HTR-8/SVneo (cell line): Measurements from ENCODE around the gene DDX5.
A peak's percentile ranks its signal among the peaks of the same experiment; 100 is the strongest.

Source experiments
- DNase-seq: peaks from one replicate; pipeline ENCODE4 v3.0.0; 2011; ENCODE audit warnings: low spot score, mixed read lengths; ENCODE audit not compliant: insufficient read length
- FAIRE-seq: peaks from 2 replicates; lab custom pipeline; 2011; peaks lifted over from hg19 to GRCh38; lab: Jason Lieb, UNC

Gene DDX5

DNA sequence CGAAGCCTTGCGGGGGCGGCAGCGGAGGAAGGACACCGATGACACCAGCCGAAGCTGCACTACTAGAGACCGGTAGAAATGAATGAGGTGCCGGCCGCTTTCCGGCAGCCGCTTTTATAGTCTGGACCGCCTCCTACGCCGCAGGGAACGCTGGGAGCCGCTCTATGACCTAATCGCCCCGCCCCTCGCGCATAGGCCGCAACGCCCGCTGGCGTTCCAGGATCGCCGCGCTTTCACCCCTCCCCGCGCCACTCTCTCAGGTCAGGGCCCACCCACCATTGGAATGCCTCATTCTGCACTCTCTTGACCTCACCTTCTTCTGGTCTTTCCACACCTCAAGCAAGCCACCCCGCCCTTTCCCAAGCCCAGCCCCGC, at the start of gene DDX5:
DDX5 (minus strand) TSS at position 89 of the 375 bp plus-strand sequence. CDS start 170 bp downstream, outside the sequence.
- FAIRE-seq (peak; percentile 80), DNase-seq (peak; percentile 94)

DNA sequence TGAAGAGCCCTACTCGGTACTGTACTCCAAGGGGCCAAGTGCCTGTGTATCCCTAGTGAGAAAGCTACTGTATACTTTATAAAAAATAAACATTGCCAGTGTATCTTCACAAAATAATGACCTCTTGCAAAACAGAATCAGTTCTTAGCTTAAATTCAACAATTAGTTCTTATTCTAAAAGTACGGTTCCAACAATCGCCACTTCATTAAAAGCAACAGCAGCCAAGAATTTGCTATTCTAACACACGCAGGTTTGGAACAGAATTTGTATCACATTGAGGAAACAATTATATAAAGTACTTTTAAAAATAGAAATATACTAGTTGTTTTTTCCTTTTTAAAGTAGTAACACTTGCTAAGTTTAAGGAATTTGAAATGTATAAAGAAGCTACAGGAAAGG, 49.2 kb upstream of the DDX5 start:
- FAIRE-seq (no peak), DNase-seq (no peak)

DNA sequence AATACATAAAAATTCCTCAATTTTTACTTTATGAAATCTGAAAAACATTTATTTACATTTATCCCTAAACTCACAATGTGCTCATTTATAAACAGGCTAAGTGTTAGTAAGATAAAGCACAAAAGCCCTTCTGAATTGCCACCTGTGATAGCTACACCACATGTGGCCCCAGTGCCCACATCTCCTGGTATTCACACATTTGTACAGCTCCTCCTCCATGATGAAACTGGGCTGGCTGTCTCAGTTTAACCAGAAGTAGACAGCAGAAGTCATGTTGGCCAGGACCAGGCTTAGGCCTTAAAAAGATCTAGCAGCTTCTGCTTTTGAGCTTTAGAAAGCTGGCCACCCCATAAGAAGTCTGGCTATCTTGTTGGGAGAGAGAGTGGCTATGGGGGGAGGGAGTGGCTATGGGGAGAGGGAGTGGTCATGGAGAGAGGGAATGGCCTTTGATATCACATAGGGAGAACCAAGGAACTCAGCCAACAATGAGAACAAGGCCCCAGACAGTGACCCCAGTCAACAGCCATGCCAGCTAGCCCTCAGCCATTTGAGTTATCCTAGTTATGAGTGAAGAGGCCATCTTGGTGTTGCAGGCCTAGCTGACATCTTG, 48.0 kb upstream of the DDX5 start:
- DNase-seq (no peak), FAIRE-seq (peak; percentile 52)

DNA sequence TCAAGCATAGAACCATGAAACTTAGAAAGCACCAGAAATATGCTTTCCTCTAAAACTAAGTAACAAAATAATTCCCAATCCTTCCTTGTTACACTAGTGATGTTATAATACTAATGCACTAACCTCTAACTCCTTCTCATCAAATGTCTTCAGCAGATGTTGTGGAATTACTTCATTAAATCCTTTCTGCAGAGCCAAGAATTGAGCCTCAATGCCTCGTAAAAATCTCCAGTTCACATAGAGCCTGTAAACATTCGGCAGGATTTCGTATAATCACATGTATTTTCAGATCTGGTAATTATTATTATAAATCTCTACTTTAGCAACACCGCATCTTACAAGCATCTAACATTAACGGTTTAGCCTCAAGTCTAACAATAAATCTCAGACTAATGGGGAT, 45.4 kb upstream of the DDX5 start:
- FAIRE-seq (no peak), DNase-seq (no peak)

DNA sequence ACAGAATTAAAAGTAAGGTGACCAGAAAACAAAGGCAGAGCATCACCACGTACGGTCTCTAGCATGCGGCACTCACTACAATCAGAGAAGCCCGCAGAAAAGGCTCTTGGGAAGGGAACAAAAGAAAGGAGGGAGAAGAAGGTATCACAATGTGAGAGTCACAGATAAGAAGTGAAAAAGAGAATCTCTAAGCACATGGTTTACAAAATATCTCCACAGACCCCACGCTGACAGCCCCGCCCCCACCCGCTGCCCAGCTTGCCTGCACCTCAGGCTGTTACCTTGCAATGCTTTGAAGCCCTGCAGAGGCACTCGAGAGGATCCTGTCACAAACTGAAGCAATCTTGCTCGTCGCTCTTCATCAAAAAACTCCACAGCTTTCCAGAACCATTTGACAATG, 41.2 kb upstream of the DDX5 start:
- FAIRE-seq: no peak
- DNase-seq: no peak

DNA sequence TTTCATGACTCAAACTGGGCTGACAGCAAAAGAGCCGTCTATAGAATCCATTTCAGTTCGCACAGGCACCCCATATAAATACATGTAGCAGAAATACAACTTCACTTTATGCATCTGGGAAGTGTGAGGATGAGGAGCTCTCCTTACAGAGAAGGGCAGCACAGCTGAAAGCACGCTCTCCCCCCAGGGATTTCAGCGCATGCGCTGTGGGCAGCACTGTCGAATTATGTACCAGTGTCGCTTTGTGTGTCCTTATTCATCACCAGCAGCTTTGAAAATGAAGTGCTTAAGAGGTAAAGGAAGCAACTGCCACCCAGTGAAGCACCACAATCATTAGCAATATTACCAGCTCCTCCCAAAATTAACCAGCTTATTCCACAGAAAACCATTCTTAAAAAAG, 40.6 kb upstream of the DDX5 start:
- FAIRE-seq: no peak
- no peak for DNase-seq

DNA sequence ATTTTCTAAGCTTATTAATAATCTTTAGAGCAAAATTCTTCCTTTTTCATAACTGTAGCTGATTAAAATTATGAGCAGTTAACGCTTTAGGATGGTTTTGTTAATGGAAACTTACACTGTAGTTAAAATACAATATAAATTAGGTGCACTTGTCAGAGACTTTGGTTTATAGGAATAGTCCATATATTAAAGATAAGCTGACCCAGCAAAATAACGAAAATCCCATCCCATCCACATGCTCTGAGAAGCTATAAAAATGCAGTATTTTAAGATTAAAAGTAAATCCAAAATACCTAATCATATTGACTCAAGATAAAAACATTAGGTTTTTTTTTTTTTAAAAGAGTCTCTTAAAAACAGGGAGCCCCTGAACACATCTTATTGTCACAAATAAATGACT, 38.7 kb upstream of the DDX5 start:
- DNase-seq (no peak), FAIRE-seq (no peak)

DNA sequence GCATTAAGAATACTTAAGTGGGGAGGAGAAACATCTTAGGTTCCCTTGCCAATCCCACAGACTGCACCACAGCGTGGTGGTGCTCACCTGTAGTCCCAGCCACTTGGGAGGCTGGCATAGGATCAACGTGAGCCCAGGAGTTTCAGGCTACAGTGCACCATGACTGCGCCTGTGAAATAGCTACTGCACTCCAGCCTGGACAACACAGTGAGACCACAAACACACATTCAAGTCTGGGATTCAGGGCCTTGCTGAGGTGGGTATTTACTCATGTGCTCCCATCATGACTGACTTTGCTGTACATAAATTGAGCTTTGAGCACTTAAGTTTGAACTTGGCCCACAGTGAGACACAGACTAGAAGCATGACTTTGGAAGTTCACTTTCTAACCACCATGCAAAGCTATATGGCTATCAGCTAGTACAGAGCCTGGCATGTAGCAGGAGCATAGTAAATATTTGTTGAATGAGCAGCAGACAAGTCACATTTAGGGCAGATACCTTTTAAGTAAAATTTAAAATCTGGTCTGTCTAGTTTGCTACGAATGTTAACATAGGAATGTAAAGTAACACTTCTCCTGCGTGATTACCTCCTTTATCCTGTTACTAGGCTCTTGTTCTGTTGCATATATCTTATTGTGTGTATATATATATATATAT, 34.2 kb upstream of the DDX5 start:
- DNase-seq: no peak
- FAIRE-seq: no peak

DNA sequence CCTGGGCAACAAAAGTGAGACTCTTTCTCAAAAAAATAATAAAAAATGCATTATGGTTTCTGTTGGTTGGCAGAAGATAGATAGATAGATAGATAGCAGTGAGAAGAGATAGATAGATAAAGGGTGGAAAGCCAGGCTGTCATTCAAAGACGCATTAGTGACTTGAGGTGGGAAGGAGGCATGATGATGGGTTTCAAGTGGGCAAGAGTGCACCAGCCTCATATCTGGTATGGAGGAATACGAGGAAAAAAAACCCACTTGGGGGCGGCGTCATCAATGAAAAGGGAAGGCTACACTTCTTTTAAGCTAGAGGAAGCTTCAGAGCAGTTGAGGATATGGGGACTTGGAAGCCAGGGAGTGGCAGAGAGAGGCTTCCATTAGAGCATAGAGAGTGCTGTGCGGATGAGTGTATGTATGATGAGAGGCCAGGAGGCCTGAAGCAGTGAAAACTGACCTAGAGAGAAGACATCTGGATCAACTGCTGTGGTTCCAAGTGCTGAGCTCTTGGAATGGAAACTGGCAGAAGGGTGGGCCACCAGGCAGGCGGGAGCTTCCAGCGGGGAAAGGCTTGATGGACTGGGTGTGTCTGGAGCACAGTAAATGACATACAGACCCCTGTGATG, 32.5 kb upstream of the DDX5 start:
- no peak for FAIRE-seq
- DNase-seq: no peak

DNA sequence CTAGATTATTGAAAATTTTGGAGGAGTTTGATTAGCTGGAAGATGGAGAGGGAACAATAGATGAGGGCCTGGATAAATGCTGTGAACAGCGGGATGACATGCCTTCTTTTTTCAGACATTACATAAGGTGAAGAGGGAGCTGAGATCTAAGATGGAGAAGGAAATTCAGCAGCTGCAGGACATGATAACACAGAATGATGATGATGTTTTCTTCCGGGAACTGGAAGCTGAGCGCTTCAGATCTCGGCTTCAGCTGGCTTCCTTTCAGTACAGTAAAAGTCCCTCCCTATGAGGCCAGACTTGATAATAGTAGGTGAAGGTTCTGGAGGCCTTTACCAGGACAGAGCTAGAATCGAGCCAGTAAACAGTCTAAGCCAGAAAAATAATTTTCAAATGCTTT, 31.4 kb upstream of the DDX5 start:
- DNase-seq: no peak
- no peak for FAIRE-seq

DNA sequence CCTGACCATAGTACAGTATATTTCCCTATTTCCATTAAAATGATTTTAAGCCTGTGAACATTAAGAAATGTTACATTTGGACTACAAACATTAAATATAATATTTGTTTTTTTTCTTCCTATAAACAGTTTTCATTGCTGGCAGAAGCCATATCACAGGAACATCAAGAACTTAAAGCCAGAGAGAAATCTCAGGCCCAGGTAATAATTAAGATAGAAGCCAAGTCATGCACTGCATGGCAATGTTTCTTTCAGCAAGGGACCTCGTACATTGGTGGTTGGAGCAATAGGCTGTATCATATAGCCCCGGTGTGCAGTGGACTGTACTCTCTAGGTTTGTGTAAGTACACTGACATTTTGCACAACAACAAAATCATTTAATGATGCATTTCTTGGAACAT, 30.8 kb upstream of the DDX5 start:
- no peak for DNase-seq
- no peak for FAIRE-seq

DNA sequence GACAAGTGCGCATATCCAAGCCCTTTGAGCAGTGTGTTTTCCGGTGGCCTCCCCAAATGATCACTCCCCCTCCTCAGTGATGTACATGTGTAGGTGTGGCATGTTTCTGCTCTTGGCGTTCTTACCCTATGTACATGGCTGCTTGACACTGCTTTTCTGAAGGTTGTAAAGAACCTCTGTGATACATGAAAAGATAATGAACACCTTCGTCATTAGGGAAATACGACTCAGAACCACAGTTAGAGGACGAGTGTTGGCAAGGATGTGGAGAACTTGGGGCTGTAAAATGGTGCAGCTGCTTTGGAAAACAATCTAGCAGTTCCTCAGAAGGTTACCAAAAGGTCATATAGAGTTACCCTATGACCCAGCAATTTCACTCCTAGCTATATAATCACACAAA, 29.3 kb upstream of the DDX5 start:
- DNase-seq (no peak), FAIRE-seq (no peak)

DNA sequence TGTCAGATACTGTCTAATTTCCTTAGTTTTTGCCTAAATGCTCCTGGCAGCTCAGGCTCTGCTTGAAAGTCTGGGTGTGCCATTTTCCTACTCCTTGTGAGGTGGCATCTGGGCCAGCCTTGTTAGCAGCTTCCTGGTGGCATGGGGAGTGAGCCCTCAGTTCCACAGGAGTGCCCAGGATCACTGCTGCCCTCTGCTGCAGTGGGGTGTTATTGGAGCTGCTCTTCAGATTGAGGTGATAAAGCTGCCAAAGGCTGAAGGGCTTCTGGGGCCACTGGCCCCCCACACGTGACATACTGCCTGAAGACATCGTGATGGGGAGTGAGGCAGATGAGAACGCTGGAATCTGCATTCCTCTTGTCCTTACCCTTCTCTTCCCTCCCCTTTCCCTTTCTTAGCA, 28.1 kb upstream of the DDX5 start:
- DNase-seq (no peak), FAIRE-seq (no peak)

DNA sequence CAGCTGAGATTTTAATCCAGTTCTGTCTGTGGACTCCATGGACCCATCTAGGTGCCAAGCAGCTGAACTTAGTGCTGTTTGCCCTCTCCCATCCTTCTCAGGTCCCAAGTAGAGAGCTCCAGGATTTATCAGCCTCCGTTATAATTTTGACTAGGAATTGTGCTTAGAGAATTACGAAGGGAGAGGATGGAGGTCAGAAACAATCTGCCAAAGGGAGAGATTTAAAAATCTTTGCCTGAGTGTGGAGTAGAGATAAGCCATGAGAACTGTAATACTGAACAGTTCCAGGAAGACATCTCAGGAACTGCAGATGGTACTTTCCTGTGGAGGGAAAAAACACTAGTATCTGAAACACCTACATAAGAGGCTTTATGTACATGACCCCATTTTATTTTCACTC, 27.7 kb upstream of the DDX5 start:
- FAIRE-seq (no peak), DNase-seq (no peak)

DNA sequence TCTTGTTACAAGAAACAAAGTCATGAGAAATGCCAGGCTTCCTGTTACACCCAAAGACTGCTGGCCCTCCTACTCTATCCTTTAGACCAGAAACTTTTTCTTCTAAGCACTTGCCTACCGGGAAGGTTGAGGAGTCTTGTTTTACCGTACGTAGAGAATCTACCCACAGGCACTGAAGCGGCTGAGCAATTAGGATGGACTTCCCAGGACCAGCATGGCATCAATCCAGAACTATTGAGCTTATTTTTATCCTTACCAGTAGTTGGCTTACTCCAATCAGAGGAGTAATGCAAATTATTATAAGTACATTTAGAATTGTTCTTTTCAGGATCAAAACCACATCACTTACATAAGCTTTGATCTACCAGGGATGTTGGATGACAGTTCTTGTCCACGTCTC, 26.3 kb upstream of the DDX5 start:
- FAIRE-seq: no peak

DNA sequence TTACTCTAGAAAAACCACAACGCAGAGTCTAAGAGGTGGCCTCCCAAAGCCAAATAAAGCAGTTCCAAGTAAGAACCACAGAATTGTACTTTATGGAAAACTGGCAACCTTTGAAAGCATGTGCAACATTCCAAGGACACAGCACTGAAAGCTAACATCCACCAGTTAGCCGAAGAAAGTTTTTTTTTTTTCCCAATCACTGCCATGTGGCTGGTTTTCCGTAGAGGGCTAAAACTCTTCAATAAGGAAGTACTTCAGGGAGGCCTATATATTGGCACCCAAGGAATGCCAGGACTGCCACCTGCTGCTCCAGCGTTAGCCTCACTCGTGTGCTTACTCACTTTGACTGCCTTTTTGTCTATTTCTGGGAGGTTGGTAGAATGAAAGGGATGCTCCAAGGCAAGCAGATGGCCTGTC, 25.9 kb upstream of the DDX5 start:
- DNase-seq (no peak), FAIRE-seq (no peak)

More for the DNA sequence above, 26.3 kb upstream of the DDX5 start:
- no peak for DNase-seq

DNA sequence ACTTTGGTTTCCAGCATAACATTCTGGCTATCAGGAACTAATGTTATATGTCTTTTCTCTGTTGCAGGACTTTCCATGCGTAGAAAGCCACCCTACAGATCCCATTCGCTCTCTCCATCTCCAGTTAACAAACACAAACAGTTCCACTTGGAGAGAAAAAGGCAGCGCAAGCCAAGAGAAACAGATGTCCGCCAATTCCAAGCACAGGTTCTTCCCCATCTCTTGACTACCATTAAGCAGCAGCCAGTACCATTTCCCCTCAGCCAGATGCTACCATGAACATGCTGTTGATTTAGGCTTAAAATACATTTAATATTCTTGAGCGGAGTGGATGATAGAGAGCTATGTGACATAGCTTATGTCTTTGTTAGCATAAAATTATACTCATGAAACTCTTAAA, 23.1 kb upstream of the DDX5 start:
- no peak for FAIRE-seq

DNA sequence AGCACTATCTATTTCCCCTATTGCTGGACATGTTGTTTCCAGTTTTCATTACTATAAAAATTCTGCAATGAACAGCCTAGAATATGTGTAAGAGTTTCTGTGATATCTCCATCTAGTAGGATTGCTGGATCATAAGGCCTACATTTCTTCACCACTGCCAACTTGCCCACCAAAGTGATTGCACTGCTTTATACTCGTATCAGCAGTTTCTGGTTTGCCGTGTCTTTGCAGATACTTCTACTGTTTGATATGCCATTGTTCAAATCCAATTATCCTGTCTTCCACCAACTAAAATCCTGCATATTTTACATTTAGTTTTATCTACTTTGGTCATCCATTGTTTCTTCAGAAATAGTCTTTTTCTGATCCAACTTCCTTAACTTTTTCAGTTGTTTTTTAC, 21.8 kb upstream of the DDX5 start:
- no peak for FAIRE-seq
- no peak for DNase-seq

More for the DNA sequence above, 23.1 kb upstream of the DDX5 start:
- no peak for DNase-seq

DNA sequence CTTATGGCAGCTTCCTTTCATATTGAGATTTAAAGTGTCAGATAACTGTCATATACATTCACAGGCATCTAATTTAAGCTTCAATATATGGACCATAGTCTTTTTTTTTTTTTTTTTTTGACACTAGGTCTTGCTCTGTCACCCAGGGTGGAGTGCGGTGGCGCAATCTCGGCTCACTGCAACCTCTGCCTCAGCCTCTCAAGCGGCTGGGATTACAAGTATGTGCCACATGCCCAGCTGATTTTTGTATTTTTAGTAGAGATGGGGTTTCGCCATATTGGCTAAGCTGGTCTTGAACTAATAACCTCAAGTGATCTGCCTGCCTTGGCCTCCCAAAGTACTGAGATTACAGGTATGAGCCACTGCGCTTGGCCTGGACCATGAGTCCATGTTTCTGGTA, 14.3 kb upstream of the DDX5 start:
- no peak for FAIRE-seq
- no peak for DNase-seq

DNA sequence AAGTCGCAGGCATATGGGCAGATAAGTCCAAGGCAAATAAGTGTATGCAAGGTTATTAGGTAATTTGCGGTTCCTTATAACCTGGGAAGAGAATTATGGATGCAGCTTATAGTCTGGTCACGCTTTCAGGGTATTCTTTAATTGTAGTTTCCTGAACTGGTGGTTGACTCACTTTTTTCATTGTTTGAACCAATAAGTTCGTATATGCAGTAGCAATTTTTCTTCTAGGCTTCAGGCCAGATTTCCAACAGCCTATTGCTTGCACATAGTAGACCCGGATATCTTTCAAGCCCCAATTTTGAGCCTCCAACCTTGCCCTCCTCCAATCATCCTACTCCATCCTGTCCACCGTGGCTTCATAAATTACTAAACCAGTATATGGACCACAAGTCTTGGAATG, 13.5 kb upstream of the DDX5 start:
- FAIRE-seq (no peak), DNase-seq (no peak)

DNA sequence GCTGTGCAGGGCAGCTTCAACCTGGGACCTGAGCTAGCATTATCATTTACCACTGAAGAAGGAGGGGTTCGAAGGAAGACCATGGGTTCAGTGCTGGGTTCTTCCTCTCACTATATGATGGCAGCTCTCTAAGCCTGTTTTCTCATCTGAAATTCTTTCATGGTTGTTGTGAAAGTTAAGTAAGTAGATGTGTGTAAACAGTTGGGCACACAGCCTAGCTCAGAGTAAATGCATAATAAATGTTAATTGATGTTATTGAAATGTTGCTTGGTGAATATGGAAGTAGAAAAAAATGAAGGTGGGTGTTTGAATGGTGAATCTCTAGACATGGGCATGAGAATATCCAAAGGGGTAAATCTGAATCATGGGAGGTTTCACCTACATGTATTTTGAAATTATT, 9.7 kb upstream of the DDX5 start:
- DNase-seq (no peak), FAIRE-seq (no peak)

DNA sequence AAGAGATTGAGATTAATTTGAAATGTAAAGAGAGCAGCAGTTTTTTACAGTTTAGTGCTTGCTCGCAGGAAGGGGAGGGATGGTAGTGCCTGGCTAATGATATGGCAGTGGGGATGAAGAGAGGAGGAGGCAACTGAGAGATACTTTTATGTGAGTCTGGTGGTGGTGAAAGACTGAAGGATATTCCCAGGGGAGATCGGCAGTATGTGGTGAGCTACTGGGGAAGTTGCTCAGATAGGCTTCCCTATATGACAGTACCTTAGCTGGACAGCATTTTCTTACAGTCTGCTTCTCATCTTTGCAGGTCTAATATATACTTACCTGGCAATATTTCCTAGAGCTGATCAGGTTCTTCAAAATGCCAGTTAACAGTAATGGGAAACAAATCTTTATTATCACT, 9.3 kb upstream of the DDX5 start:
- no peak for DNase-seq

More for the DNA sequence above, 9.3 kb upstream of the DDX5 start:
- FAIRE-seq: no peak
